Mesenchymal stem cell (in vitro differentiated cells and primary cell): ENCODE results near the gene EXOC3.
A peak's percentile ranks its signal among the peaks of the same experiment; 100 is the strongest.

Source experiments
- DNase-seq: peaks from one replicate; pipeline ENCODE4 v3.0.0-alpha.2; 2013
- H2AFZ ChIP-seq: one replicate; pipeline ENCODE4 v1.6.1; 2013; ENCODE audit warnings: low read depth, mild to moderate bottlenecking, control low read depth, inconsistent platforms, low read length, moderate library complexity
- H2AK5ac ChIP-seq: 2 replicates; pipeline ENCODE4 v1.6.1; 2013; ENCODE audit warnings: low read length, moderate library complexity, mild to moderate bottlenecking, inconsistent platforms; ENCODE audit not compliant: severe bottlenecking
- H2BK120ac ChIP-seq: one replicate; pipeline ENCODE4 v1.6.1; 2013; ENCODE audit warnings: low read depth, mild to moderate bottlenecking, inconsistent platforms, low read length, moderate library complexity
- H2BK12ac ChIP-seq, 2 experiments: one replicate each; pipeline ENCODE4 v1.6.1; 2013; ENCODE audit warnings: inconsistent platforms in 2 of 2, low read length in 2 of 2, mild to moderate bottlenecking in 2 of 2, moderate library complexity in 2 of 2, control low read depth in 1 of 2
- H2BK15ac ChIP-seq: one replicate; pipeline ENCODE4 v1.6.1; 2013; ENCODE audit warnings: mild to moderate bottlenecking, low read depth, inconsistent platforms; ENCODE audit not compliant: poor library complexity, severe bottlenecking
- H2BK5ac ChIP-seq: 2 replicates; pipeline ENCODE4 v1.6.1; 2013; ENCODE audit warnings: low read depth, mild to moderate bottlenecking, low read length, control low read depth, inconsistent platforms; ENCODE audit not compliant: poor library complexity, severe bottlenecking
- H3K14ac ChIP-seq, 2 experiments: one replicate each; pipeline ENCODE4 v1.6.1; 2013; ENCODE audit warnings: inconsistent platforms in 2 of 2, low read length in 2 of 2, control low read depth in 1 of 2, mild to moderate bottlenecking in 1 of 2, moderate library complexity in 1 of 2
- H3K18ac ChIP-seq, 2 experiments: one replicate each; pipeline ENCODE4 v1.6.1; 2013; ENCODE audit warnings: inconsistent platforms in 2 of 2, low read length in 2 of 2, control low read depth in 1 of 2, low read depth in 1 of 2, mild to moderate bottlenecking in 1 of 2
- H3K23ac ChIP-seq, 2 experiments: one replicate each; pipeline ENCODE4 v1.6.1; 2013; ENCODE audit warnings: inconsistent platforms in 2 of 2, low read length in 2 of 2, mild to moderate bottlenecking in 2 of 2, moderate library complexity in 2 of 2, control low read depth in 1 of 2
- H3K27ac ChIP-seq: 2 replicates; pipeline ENCODE4 v1.5.1; 2013; ENCODE audit warnings: mild to moderate bottlenecking, moderate library complexity, low read length, control low read depth, inconsistent platforms; ENCODE audit not compliant: poor library complexity, severe bottlenecking
- H3K27me3 ChIP-seq, 2 experiments: 2 replicates each; pipeline versions ENCODE4 v1.6.1 to v1.7.0; 2013; ENCODE audit warnings: low read length in 2 of 2, mild to moderate bottlenecking in 2 of 2, moderate library complexity in 2 of 2, control low read depth in 1 of 2, inconsistent platforms in 1 of 2; ENCODE audit not compliant: control insufficient read depth in 1 of 2, insufficient read depth in 1 of 2
- H3K36me3 ChIP-seq, 2 experiments: 2 replicates each; pipeline versions ENCODE4 v1.6.1 to v1.7.0; 2013; ENCODE audit warnings: low read length in 2 of 2, control low read depth in 1 of 2, inconsistent platforms in 1 of 2, low read depth in 1 of 2, mild to moderate bottlenecking in 1 of 2; ENCODE audit not compliant: insufficient read depth in 2 of 2, control insufficient read depth in 1 of 2
- H3K4ac ChIP-seq, 2 experiments: one replicate each; pipeline ENCODE4 v1.6.1; 2013; ENCODE audit warnings: inconsistent platforms in 2 of 2, low read length in 2 of 2, mild to moderate bottlenecking in 2 of 2, moderate library complexity in 2 of 2, control low read depth in 1 of 2, low read depth in 1 of 2
- H3K4me1 ChIP-seq: 2 replicates; pipeline ENCODE4 v1.6.1; 2013; ENCODE audit warnings: low read depth, low read length, control low read depth; ENCODE audit not compliant: control insufficient read depth, insufficient read depth
- H3K4me2 ChIP-seq: 2 replicates; pipeline ENCODE4 v1.6.1; 2013; ENCODE audit warnings: low read length, mild to moderate bottlenecking, inconsistent platforms; ENCODE audit not compliant: poor library complexity, severe bottlenecking
- H3K4me3 ChIP-seq, 2 experiments: 2 replicates each; pipeline versions ENCODE4 v1.5.1 to v1.7.0; 2013; ENCODE audit warnings: low read length in 2 of 2, mild to moderate bottlenecking in 2 of 2, control low read depth in 1 of 2, low read depth in 1 of 2; ENCODE audit not compliant: insufficient read depth in 1 of 2
- H3K79me1 ChIP-seq: replicated peaks from 2 replicates; pipeline ENCODE4 v1.6.1; 2013; ENCODE audit warnings: mild to moderate bottlenecking, control low read depth, low read length, inconsistent platforms; ENCODE audit not compliant: poor library complexity, severe bottlenecking
- H3K9ac ChIP-seq: 2 replicates; pipeline ENCODE4 v1.7.0; 2013; ENCODE audit warnings: mild to moderate bottlenecking, low read length, moderate library complexity
- H3K9me3 ChIP-seq: 2 replicates; pipeline ENCODE4 v1.7.0; 2013; ENCODE audit warnings: mild to moderate bottlenecking, low read length; ENCODE audit not compliant: control insufficient read depth
- H4K8ac ChIP-seq: one replicate; pipeline ENCODE4 v1.6.1; 2013; ENCODE audit warnings: inconsistent platforms, mild to moderate bottlenecking, low read length, moderate library complexity
- H4K91ac ChIP-seq: one replicate; pipeline ENCODE4 v1.6.1; 2013; ENCODE audit warnings: mild to moderate bottlenecking, low read length, inconsistent platforms
- WGBS: methylation state at CpG from one replicate; pipeline ENCODE4 v1.1.7; 2013; ENCODE audit warnings: mixed read lengths; 5-methylcytosine and 5-hydroxymethylcytosine counted together

The EXOC3 gene

DNA sequence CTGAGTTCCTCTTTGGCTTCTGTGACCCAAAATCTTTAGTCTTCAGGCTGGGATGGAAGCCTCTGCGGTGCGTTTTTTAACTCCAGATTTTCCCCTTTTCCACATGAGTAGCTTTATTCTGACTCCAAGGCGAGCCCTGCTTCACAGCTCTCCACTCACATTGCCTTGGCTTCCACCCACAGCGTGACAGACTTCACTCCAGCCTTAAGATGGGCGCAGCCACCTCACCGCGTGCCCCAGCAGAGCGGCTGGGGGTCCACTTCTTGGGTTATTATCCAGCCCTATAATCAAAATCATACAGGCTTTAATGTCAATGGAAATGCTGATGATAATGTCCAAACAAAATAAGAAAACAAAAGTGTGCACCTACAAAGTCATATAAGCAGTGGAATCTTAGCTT is 1.2 kb downstream of the EXOC3 start:
- H3K27me3 ChIP-seq = no peaks in the 10 kb centered on the region
- no peak overlapping the region for H2AK5ac ChIP-seq
- H2AFZ ChIP-seq = no peak overlapping the region
- no peak overlapping the region for H2BK120ac ChIP-seq
- peak overlapping the region; percentile 91 for H3K4me2 ChIP-seq
- H3K9ac ChIP-seq = peak overlapping the region; percentile 92
- H3K79me1 ChIP-seq = peaks cover 47% of the 10 kb centered on the region
- no peak overlapping the region for H3K14ac ChIP-seq
- H4K91ac ChIP-seq = no peak overlapping the region
- H2BK15ac ChIP-seq = no peak overlapping the region
- no peak overlapping the region for H2BK5ac ChIP-seq
- peaks cover 34 to 35% of the 10 kb centered on the region in 2 experiments for H3K36me3 ChIP-seq
- H3K9me3 ChIP-seq = no peaks in the 10 kb centered on the region
- H3K4ac ChIP-seq = no peak overlapping the region
- no peak overlapping the region for H3K27ac ChIP-seq
- no peak overlapping the region for H3K23ac ChIP-seq
- H3K4me1 ChIP-seq = peaks cover 20% of the 10 kb centered on the region
- H3K18ac ChIP-seq = no peak overlapping the region
- WGBS = 89% methylated on average over 6 of the region's 8 CpGs
- peak overlapping the region in 1 of 2 experiments; percentile 99 for H3K4me3 ChIP-seq
- H4K8ac ChIP-seq = no peak overlapping the region
- DNase-seq = no peak
- H2BK12ac ChIP-seq = no peak overlapping the region

DNA sequence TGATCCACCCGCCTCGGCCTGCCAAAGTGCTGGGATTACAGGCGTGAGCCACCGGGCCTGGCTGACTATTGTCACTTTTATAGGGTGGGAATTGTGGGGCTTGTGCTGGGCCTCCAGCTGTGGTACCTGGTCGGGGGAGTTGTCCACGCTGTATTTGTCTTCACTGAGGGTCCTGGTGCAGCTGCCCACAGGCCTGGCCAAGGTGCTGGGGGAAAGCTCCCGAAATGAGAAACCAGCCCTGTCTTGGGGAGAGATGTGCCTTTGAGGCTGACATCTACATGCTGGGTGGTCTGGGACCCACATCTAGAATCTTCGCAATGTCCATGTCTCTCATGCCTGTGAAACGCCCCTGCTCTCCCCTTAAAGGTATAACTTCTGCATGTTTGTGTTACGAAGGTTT is 2.6 kb downstream of the EXOC3 start:
- Histone ChIP-seq H2AFZ (no peak overlapping the region), H4K91ac (no peak overlapping the region), H4K8ac (no peak overlapping the region), H3K14ac (no peak overlapping the region), H3K4me3 (no peak overlapping the region), H2AK5ac (no peak overlapping the region), H2BK12ac (no peak overlapping the region), H2BK5ac (no peak overlapping the region), H3K27me3 (no peaks in the 10 kb centered on the region), H3K18ac (no peak overlapping the region), H3K9ac (no peak overlapping the region), H3K23ac (no peak overlapping the region), H3K27ac (no peak overlapping the region), H3K4me2 (no peak overlapping the region), H3K9me3 (no peaks in the 10 kb centered on the region), H3K79me1 (peaks cover 52% of the 10 kb centered on the region), H2BK120ac (no peak overlapping the region), H2BK15ac (no peak overlapping the region), H3K4me1 (peaks cover 20% of the 10 kb centered on the region), H3K4ac (no peak overlapping the region), H3K36me3 (peaks cover 33 to 45% of the 10 kb centered on the region in 2 experiments)
- 96% methylated on average over 10 of the region's 10 CpGs for WGBS
- no peak for DNase-seq

DNA sequence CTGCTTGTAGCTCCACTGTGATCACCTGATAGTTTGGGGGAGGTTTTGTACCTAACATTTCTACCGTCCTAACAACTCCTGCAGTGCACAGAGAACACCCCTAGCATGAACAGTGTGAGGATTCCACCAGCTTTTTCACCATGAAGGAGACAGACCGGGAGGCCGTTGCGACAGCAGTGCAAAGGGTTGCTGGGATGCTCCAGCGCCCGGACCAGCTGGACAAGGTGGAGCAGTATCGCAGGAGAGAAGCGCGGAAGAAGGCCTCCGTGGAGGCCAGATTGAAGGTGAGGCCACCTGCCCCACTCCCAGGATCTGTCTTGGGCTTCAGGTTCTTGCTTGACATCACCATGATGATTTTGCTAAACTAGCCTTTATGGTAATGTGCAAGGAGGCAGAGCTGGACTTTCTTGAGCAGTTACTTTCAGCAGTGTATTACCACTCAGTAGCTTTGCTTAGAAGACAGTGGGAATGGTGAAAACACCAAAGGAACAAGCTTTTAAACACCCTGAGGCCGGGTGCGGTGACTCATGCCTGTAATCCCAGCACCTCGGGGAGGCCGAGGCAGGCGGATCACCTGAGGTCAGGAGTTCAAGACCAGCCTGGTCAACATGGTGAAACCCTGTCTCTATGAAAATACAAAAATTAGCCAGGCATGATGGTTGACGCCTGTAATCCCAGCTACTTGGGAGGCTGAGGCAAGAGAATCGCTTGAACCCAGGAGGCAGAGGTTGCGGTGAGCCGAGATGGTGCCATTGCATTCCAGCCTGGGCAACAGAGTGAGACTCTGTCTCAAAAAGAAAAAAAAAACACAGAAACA is 3.3 kb downstream of the EXOC3 start:
- Histone ChIP-seq H3K14ac (no peak overlapping the region), H3K4ac (no peak overlapping the region), H2BK15ac (no peak overlapping the region), H2BK12ac (no peak overlapping the region), H3K27ac (no peak overlapping the region), H2AK5ac (no peak overlapping the region), H3K4me3 (no peak overlapping the region), H4K8ac (no peak overlapping the region), H3K4me2 (no peak overlapping the region), H3K9me3 (peaks cover 5% of the 10 kb centered on the region), H3K27me3 (no peaks in the 10 kb centered on the region), H4K91ac (no peak overlapping the region), H3K36me3 (peaks cover 28 to 52% of the 10 kb centered on the region in 2 experiments), H3K23ac (no peak overlapping the region), H3K9ac (no peak overlapping the region), H2AFZ (no peak overlapping the region), H3K79me1 (peaks cover 52% of the 10 kb centered on the region), H2BK120ac (no peak overlapping the region), H3K4me1 (peaks cover 19% of the 10 kb centered on the region), H3K18ac (no peak overlapping the region), H2BK5ac (no peak overlapping the region)
- DNase-seq = no peak
- 89% methylated on average over 17 of the region's 19 CpGs for WGBS

DNA sequence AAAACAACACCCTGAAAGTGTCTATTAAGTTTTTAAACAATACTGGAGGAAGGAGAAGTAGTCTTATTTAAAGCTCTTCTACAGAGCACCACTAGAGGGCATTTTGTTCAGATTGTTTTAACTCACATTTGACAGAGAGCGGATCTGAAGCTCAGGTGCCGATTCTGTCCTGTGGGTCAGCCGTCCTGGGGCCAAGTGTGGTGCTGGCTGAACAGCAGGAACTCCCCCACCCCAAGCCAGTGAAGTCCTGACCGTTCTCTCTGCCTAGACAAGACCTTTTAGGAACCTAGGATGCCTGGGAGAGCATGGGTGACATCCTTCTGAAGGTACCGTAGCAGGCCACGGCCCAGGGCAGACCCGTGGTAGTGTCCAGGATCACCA is 3.9 kb downstream of the EXOC3 start:
- H3K4me1 ChIP-seq = peaks cover 19% of the 10 kb centered on the region
- peaks cover 28 to 58% of the 10 kb centered on the region in 2 experiments for H3K36me3 ChIP-seq
- no peak overlapping the region for H3K9ac ChIP-seq
- H3K23ac ChIP-seq = no peak overlapping the region
- H4K8ac ChIP-seq = no peak overlapping the region
- H2BK12ac ChIP-seq = peak overlapping the region in 1 of 2 experiments; percentile 61
- no peak overlapping the region for H3K4me3 ChIP-seq
- peaks cover 52% of the 10 kb centered on the region for H3K79me1 ChIP-seq
- H3K14ac ChIP-seq = no peak overlapping the region
- no peak overlapping the region for H2BK15ac ChIP-seq
- H2AK5ac ChIP-seq = no peak overlapping the region
- no peak overlapping the region for H4K91ac ChIP-seq
- no peak overlapping the region for H2BK5ac ChIP-seq
- no peak overlapping the region for H2AFZ ChIP-seq
- H3K18ac ChIP-seq = no peak overlapping the region
- no peak overlapping the region for H2BK120ac ChIP-seq
- DNase-seq = peak; percentile 59
- H3K9me3 ChIP-seq = peaks cover 11% of the 10 kb centered on the region
- H3K27ac ChIP-seq = no peak overlapping the region
- 58% methylated on average over 7 of the region's 7 CpGs for WGBS
- H3K4ac ChIP-seq = no peak overlapping the region
- H3K27me3 ChIP-seq = no peaks in the 10 kb centered on the region
- no peak overlapping the region for H3K4me2 ChIP-seq
